Kidney (tissue), 14 donors: ENCODE data around the gene ADAM10. TPM values are rescaled to one million over a fixed set of nuclear protein-coding genes. Genes with fewer than 3 reads are reported as not detected.

Source experiments
- DNase-seq, 5 donors: peaks; one replicate each; pipeline ENCODE4 v3.0.0-alpha.2; 2013 to 2020
- FAIRE-seq: peaks from 2 replicates; lab custom pipeline; 2012; peaks lifted over from hg19 to GRCh38; lab: Jason Lieb, UNC
- H3K27ac ChIP-seq, 2 donors: one replicate each; pipeline ENCODE4 v1.7.0; 2013; ENCODE audit warnings: low read depth in 2 of 2, low read length in 2 of 2, inconsistent platforms in 1 of 2
- H3K27me3 ChIP-seq: one replicate; pipeline ENCODE4 v1.7.1; 2013; ENCODE audit warnings: low read length, inconsistent platforms; ENCODE audit not compliant: control insufficient read depth, insufficient read depth
- H3K36me3 ChIP-seq, 3 donors: one replicate each; pipeline versions ENCODE4 v1.7.0 to v1.7.1; 2013; ENCODE audit warnings: low read length in 3 of 3, control low read depth in 1 of 3, inconsistent platforms in 1 of 3; ENCODE audit not compliant: insufficient read depth in 3 of 3, control insufficient read depth in 2 of 3
- H3K4me1 ChIP-seq, 3 donors: one replicate each; pipeline versions ENCODE4 v1.7.0 to v1.7.1; 2013; ENCODE audit warnings: low read length in 3 of 3, inconsistent platforms in 1 of 3, low read depth in 1 of 3; ENCODE audit not compliant: control insufficient read depth in 2 of 3, insufficient read depth in 2 of 3
- H3K4me3 ChIP-seq, 3 donors: one replicate each; pipeline versions ENCODE4 v1.7.0 to v1.8.1; 2013; ENCODE audit warnings: low read length in 3 of 3, control low read depth in 1 of 3, inconsistent platforms in 1 of 3
- H3K9ac ChIP-seq, 3 donors: one replicate each; pipeline versions ENCODE4 v1.7.0 to v1.7.1; 2013; ENCODE audit warnings: low read length in 3 of 3, control low read depth in 1 of 3, inconsistent platforms in 1 of 3
- H3K9me3 ChIP-seq, 3 donors: one replicate each; pipeline versions ENCODE4 v1.7.0 to v1.7.1; 2013; ENCODE audit warnings: low read length in 3 of 3, control low read depth in 1 of 3, inconsistent platforms in 1 of 3; ENCODE audit not compliant: control insufficient read depth in 2 of 3, insufficient read depth in 1 of 3
- CTCF ChIP-seq: IDR thresholded peaks from 3 replicates; pipeline ENCODE4 v1.5.1; 2012; ENCODE audit warnings: mild to moderate bottlenecking, moderate library complexity, borderline replicate concordance; ENCODE audit not compliant: insufficient read depth; ENCODE audit errors: extremely low read depth
- intact Hi-C: fragments of 100-400 bp; cut with DNase I; formaldehyde crosslinking; loops from one replicate; pipeline ENCODE4 v1.11.1; 2022
- polyA plus RNA-seq: library from polyadenylated mRNA; stranded (reverse); fragments of 350-450 nt; fragmentation: Illumina TruSeq; extraction: RNeasy Lipid Tissue Mini Kit (QIAGEN cat#74804); gene quantifications from one replicate; pipeline ENCODE4 v1.2.3, GENCODE V29; 2014; ENCODE audit warnings: low read depth, low replicate concordance; ENCODE audit not compliant: insufficient read depth
- total RNA-seq: library from RNA; stranded (reverse); fragmentation: NEBNext Ultra II Directional; extraction: Animal tissue kit (Norgen Biotek cat#: 25700); gene quantifications from one replicate; pipeline ENCODE4 v1.2.1, GENCODE V29; 2021
- donor health status: control.
- donor health status: control.
- donor health status: control.
- donor health status: control.
- donor health status: control.
- donor health status: DM: yes; HTN: yes; CAD: no.
- donor health status: Normal renal cell carcinoma (clear cell type).

ADAM10 gene
- total and polyA plus RNA-seq, 2 donors from 2014 or later = 19.5 to 235 TPM

- peaks cover 0 to 7% (median 2%) of the 10 kb centered on the region in 3 donors for H3K4me1 ChIP-seq
- TF ChIP-seq CTCF = no peak
- DNase-seq (no peak), FAIRE-seq (no peak)
- H3K36me3 ChIP-seq = no peaks in the 10 kb centered on the region
- no peaks in the 10 kb centered on the region for H3K27me3 ChIP-seq
- H3K9ac ChIP-seq = no peak overlapping the region
- H3K27ac ChIP-seq = no peak overlapping the region
- H3K4me3 ChIP-seq = no peak overlapping the region
- H3K9me3 ChIP-seq = no peaks in the 10 kb centered on the region
- intact Hi-C loops = no loop called here
These were observed 63.2 kb downstream of the ADAM10 start for GRCh38 chr15:58686286-58686685.

- H3K36me3 ChIP-seq = no peaks in the 10 kb centered on the region
- FAIRE-seq = no peak
- no peaks in the 10 kb centered on the region for H3K27me3 ChIP-seq
- no peak for TF ChIP-seq CTCF
- intact Hi-C loops = no loop called here
- H3K9ac ChIP-seq = no peak overlapping the region
- peaks cover 0 to 7% (median 2%) of the 10 kb centered on the region in 3 donors for H3K4me1 ChIP-seq
- no peak for DNase-seq
- H3K9me3 ChIP-seq = no peaks in the 10 kb centered on the region
- no peak overlapping the region for H3K4me3 ChIP-seq
- H3K27ac ChIP-seq = no peak overlapping the region
These were observed 64.8 kb downstream of the ADAM10 start for GRCh38 chr15:58684751-58685150.

- intact Hi-C loops = no loop called here
- H3K36me3 ChIP-seq = no peaks in the 10 kb centered on the region
- peak overlapping the region in 1 of 2 donors; percentile 36 for H3K27ac ChIP-seq
- H3K27me3 ChIP-seq = no peaks in the 10 kb centered on the region
- no peak overlapping the region for H3K9ac ChIP-seq
- DNase-seq (no peak), FAIRE-seq (no peak)
- no peaks in the 10 kb centered on the region for H3K9me3 ChIP-seq
- H3K4me1 ChIP-seq = peaks cover 0 to 7% (median 2%) of the 10 kb centered on the region in 3 donors
- no peak for TF ChIP-seq CTCF
- H3K4me3 ChIP-seq = no peak overlapping the region
These were observed 65.3 kb downstream of the ADAM10 start for GRCh38 chr15:58684036-58684710.
